ENCODE measurements around the gene VRK3. TPM values are rescaled to one million over a fixed set of nuclear protein-coding genes. Genes with fewer than 3 reads are reported as not detected.
"Not testable (repeated sequence)": the region's sequence is repeated elsewhere in the genome, so short reads cannot be mapped to it uniquely, and the experiment has no call there.

VRK3 gene
- total RNA-seq, 2 donors from 2014 or later: 50.0 to 77.7 TPM

GRCh38 chr19:50059045-50059444 is 33.9 kb upstream of the VRK3 start:
- no peak overlapping the region for H3K4me3 ChIP-seq
- no peaks in the 10 kb centered on the region for H3K4me1 ChIP-seq
- intact Hi-C loops (cut with DNase I): no loop called here
- no peak overlapping the region for H3K9ac ChIP-seq (ENCODE audit: low read depth in 2 of 2, low read length in 2 of 2)
- no peak for DNase-seq
- no peaks in the 10 kb centered on the region for H3K36me3 ChIP-seq
- no peak for TF ChIP-seq CTCF (IDR thresholded peaks at IDR 0.05)
- no peak overlapping the region for H3K27ac ChIP-seq
- H3K27me3 ChIP-seq: no peaks in the 10 kb centered on the region
- H3K9me3 ChIP-seq: peaks cover 4% of the 10 kb centered on the region

GRCh38 chr19:50058425-50058824 is 33.3 kb upstream of the VRK3 start:
- DNase-seq: no peak
- no peak for TF ChIP-seq CTCF (IDR thresholded peaks at IDR 0.05)
- H3K4me3 ChIP-seq: no peak overlapping the region
- no peaks in the 10 kb centered on the region for H3K36me3 ChIP-seq
- no peaks in the 10 kb centered on the region for H3K4me1 ChIP-seq
- no peaks in the 10 kb centered on the region for H3K27me3 ChIP-seq
- no peak overlapping the region for H3K9ac ChIP-seq (ENCODE audit: low read depth in 2 of 2, low read length in 2 of 2)
- intact Hi-C loops (cut with DNase I): no loop called here
- no peak overlapping the region for H3K27ac ChIP-seq
- H3K9me3 ChIP-seq: peaks cover 4% of the 10 kb centered on the region

GRCh38 chr19:50053119-50053518 is 27.9 kb upstream of the VRK3 start:
- intact Hi-C loops (cut with DNase I): no loop called here
- H3K36me3 ChIP-seq: no peaks in the 10 kb centered on the region
- H3K9me3 ChIP-seq: no peaks in the 10 kb centered on the region
- H3K4me1 ChIP-seq: peaks cover 4% of the 10 kb centered on the region
- no peaks in the 10 kb centered on the region for H3K27me3 ChIP-seq
- no peak overlapping the region for H3K9ac ChIP-seq (ENCODE audit: low read depth in 2 of 2, low read length in 2 of 2)
- DNase-seq: no peak
- TF ChIP-seq CTCF (IDR thresholded peaks at IDR 0.05): no peak
- no peak overlapping the region for H3K4me3 ChIP-seq
- H3K27ac ChIP-seq: no peak overlapping the region

GRCh38 chr19:50051964-50052363 is 26.8 kb upstream of the VRK3 start:
- no peaks in the 10 kb centered on the region for H3K27me3 ChIP-seq
- H3K9ac ChIP-seq (ENCODE audit: low read depth in 2 of 2, low read length in 2 of 2): no peak overlapping the region
- no peaks in the 10 kb centered on the region for H3K9me3 ChIP-seq
- H3K36me3 ChIP-seq: no peaks in the 10 kb centered on the region
- H3K4me1 ChIP-seq: peaks cover 4% of the 10 kb centered on the region
- TF ChIP-seq CTCF (IDR thresholded peaks at IDR 0.05): no peak
- no peak for DNase-seq
- H3K27ac ChIP-seq: no peak overlapping the region
- H3K4me3 ChIP-seq: no peak overlapping the region
- intact Hi-C loops (cut with DNase I): no loop called here

GRCh38 chr19:50051228-50051895 is 26.2 kb upstream of the VRK3 start:
- H3K27ac ChIP-seq: peak overlapping the region; percentile 34
- H3K4me3 ChIP-seq: peak overlapping the region; percentile 51
- peak overlapping the region in 1 of 2 donors; percentile 48 for H3K9ac ChIP-seq (ENCODE audit: low read depth in 2 of 2, low read length in 2 of 2)
- intact Hi-C loops (cut with DNase I); DNase-seq; H3K9me3 ChIP-seq; H3K4me1 ChIP-seq; H3K36me3 ChIP-seq; H3K27me3 ChIP-seq: not testable (repeated sequence)

- H3K4me1 ChIP-seq: peaks cover 4% of the 10 kb centered on the region
- no peaks in the 10 kb centered on the region for H3K36me3 ChIP-seq
- H3K27ac ChIP-seq: peak overlapping the region; percentile 34
- H3K9ac ChIP-seq (ENCODE audit: low read depth in 2 of 2, low read length in 2 of 2): peak overlapping the region; percentile 13 to 48
- intact Hi-C loops (cut with DNase I): no loop called here
- DNase-seq: peak; percentile 83
- H3K9me3 ChIP-seq: no peaks in the 10 kb centered on the region
- no peaks in the 10 kb centered on the region for H3K27me3 ChIP-seq
- peak overlapping the region; percentile 51 for H3K4me3 ChIP-seq
- no peak for TF ChIP-seq CTCF (IDR thresholded peaks at IDR 0.05)
These were observed 25.4 kb upstream of the VRK3 start for GRCh38 chr19:50050406-50051227.
